H1 (cell line): ENCODE measurements around the gene TMEM225B. TPM values are rescaled to one million over a fixed set of nuclear protein-coding genes. Genes with fewer than 3 reads are reported as not detected.

Experiments used
- CTCF ChIA-PET: fragments of 300-600 bp; sonication (Branson Sonifier 250); formaldehyde crosslinking; loops from one replicate; lab custom pipeline; 2021; ENCODE audit not compliant: partially characterized antibody; lab: Charles Lee
- POLR2A ChIA-PET: fragments of 300-600 bp; sonication (Branson Sonifier 250); formaldehyde crosslinking; loops from one replicate; lab custom pipeline; 2021; ENCODE audit warnings: inconsistent platforms; ENCODE audit not compliant: partially characterized antibody; lab: Charles Lee
- DNase-seq, 2 experiments: peaks; one replicate each; pipeline versions ENCODE4 v3.0.0 to v3.0.0-alpha.2; 2010 to 2022; ENCODE audit warnings: low spot score in 2 of 2, low read depth in 1 of 2, mixed read lengths in 1 of 2
- FAIRE-seq: peaks from 2 replicates; lab custom pipeline; 2011; peaks lifted over from hg19 to GRCh38; lab: Jason Lieb, UNC
- H2AFZ ChIP-seq: 2 replicates; pipeline ENCODE4 v1.8.1; 2012; ENCODE audit warnings: low read length, inconsistent platforms
- H2AK5ac ChIP-seq: 2 replicates; pipeline ENCODE4 v1.6.1; 2013; ENCODE audit warnings: low read depth, low read length
- H2BK120ac ChIP-seq: replicated peaks from 2 replicates; pipeline ENCODE3; 2013; ENCODE audit warnings: low read depth, low read length, inconsistent platforms
- H2BK12ac ChIP-seq: 2 replicates; pipeline ENCODE4 v1.6.1; 2013; ENCODE audit warnings: low read depth, low read length
- H2BK15ac ChIP-seq: 2 replicates; pipeline ENCODE4 v1.6.1; 2013; ENCODE audit warnings: low read length
- H2BK20ac ChIP-seq: 2 replicates; pipeline ENCODE4 v1.6.1; 2013; ENCODE audit warnings: low read length
- H2BK5ac ChIP-seq: 2 replicates; pipeline ENCODE4 v1.6.1; 2013; ENCODE audit warnings: low read depth, low read length
- H3K14ac ChIP-seq: 2 replicates; pipeline ENCODE4 v1.6.1; 2013; ENCODE audit warnings: inconsistent platforms; ENCODE audit not compliant: insufficient read length
- H3K18ac ChIP-seq: 2 replicates; pipeline ENCODE4 v1.6.1; 2013; ENCODE audit warnings: low read length; ENCODE audit errors: extremely low read depth
- H3K23ac ChIP-seq: 2 replicates; pipeline ENCODE4 v1.6.1; 2013; ENCODE audit warnings: inconsistent platforms; ENCODE audit not compliant: insufficient read length
- H3K23me2 ChIP-seq: 2 replicates; pipeline ENCODE4 v1.6.1; 2013; ENCODE audit warnings: low read depth, low read length
- H3K27ac ChIP-seq: 2 replicates; pipeline ENCODE4 v1.6.1; 2011; ENCODE audit warnings: low read depth, low read length, inconsistent platforms
- H3K27me3 ChIP-seq, 4 experiments: replicated peaks in 1 of 4; 1 replicate in 1 of 4; 2 replicates in 3 of 4; pipeline versions ENCODE4 v1.6.1 to v1.8.1; 2011 to 2013; ENCODE audit warnings: low read length in 3 of 4, mild to moderate bottlenecking in 3 of 4, inconsistent platforms in 2 of 4, mixed read lengths in 2 of 4, moderate library complexity in 1 of 4; ENCODE audit not compliant: control insufficient read depth in 3 of 4, insufficient read depth in 3 of 4; ENCODE audit errors: extremely low read depth in 1 of 4
- H3K36me3 ChIP-seq, 4 experiments: 2 replicates each; pipeline versions ENCODE4 v1.6.1 to v1.8.1; 2011 to 2013; ENCODE audit warnings: mild to moderate bottlenecking in 4 of 4, low read length in 3 of 4, moderate library complexity in 2 of 4, control low read depth in 1 of 4, inconsistent platforms in 1 of 4; ENCODE audit not compliant: insufficient read depth in 4 of 4, control insufficient read depth in 2 of 4
- H3K4ac ChIP-seq: replicated peaks from 2 replicates; pipeline ENCODE3; 2013; ENCODE audit warnings: low read length, low read depth, mixed read lengths, inconsistent platforms; ENCODE audit not compliant: insufficient read length
- H3K4me1 ChIP-seq, 4 experiments: replicated peaks in 1 of 4; 1 replicate in 1 of 4; 2 replicates in 3 of 4; pipeline versions ENCODE4 v1.6.1 to v1.8.1; 2011 to 2013; ENCODE audit warnings: low read length in 3 of 4, inconsistent platforms in 2 of 4, mixed read lengths in 1 of 4; ENCODE audit not compliant: insufficient read depth in 4 of 4, control insufficient read depth in 3 of 4
- H3K4me2 ChIP-seq, 2 experiments: 2 replicates each; pipeline versions ENCODE4 v1.6.1 to v1.8.1; 2011 to 2013; ENCODE audit warnings: low read depth in 2 of 2, low read length in 2 of 2, control low read depth in 1 of 2, inconsistent platforms in 1 of 2, mild to moderate bottlenecking in 1 of 2; ENCODE audit not compliant: insufficient read depth in 1 of 2
- H3K4me3 ChIP-seq, 4 experiments: fragments of 200-600, 300-600 bp in 1 of 4; sonication (generic), shearing (Covaris generic), sonication (Bioruptor Twin) in 1 of 4; 2 replicates each; pipeline versions ENCODE4 v1.5.1 to v1.8.1; 2011 to 2016; ENCODE audit warnings: low read length in 4 of 4, low read depth in 3 of 4, control low read depth in 2 of 4, inconsistent platforms in 2 of 4, mild to moderate bottlenecking in 2 of 4, mixed read lengths in 1 of 4, moderate library complexity in 1 of 4; ENCODE audit not compliant: insufficient read depth in 2 of 4; ENCODE audit errors: extremely low read depth in 1 of 4
- H3K56ac ChIP-seq: replicated peaks from 2 replicates; pipeline ENCODE3; 2013; ENCODE audit warnings: low read depth, mild to moderate bottlenecking, mixed read lengths, low read length, inconsistent platforms; ENCODE audit not compliant: insufficient read length
- H3K79me1 ChIP-seq: 2 replicates; pipeline ENCODE4 v1.6.1; 2013; ENCODE audit warnings: low read depth, low read length, control low read depth
- H3K79me2 ChIP-seq, 2 experiments: 2 replicates each; pipeline versions ENCODE4 v1.6.1 to v1.8.1; 2012 to 2013; ENCODE audit warnings: low read length in 2 of 2, mild to moderate bottlenecking in 2 of 2, inconsistent platforms in 1 of 2; ENCODE audit not compliant: insufficient read depth in 2 of 2, control insufficient read depth in 1 of 2
- H3K9ac ChIP-seq, 4 experiments: replicated peaks in 1 of 4; 1 replicate in 1 of 4; 2 replicates in 3 of 4; pipeline versions ENCODE4 v1.6.1 to v1.8.1; 2011 to 2013; ENCODE audit warnings: low read depth in 3 of 4, low read length in 3 of 4, control low read depth in 2 of 4, mild to moderate bottlenecking in 2 of 4, moderate library complexity in 2 of 4, inconsistent platforms in 1 of 4; ENCODE audit errors: extremely low read depth in 1 of 4
- H3K9me3 ChIP-seq, 2 experiments: 2 replicates each; pipeline versions ENCODE4 v1.6.1 to v1.8.1; 2012 to 2013; ENCODE audit warnings: mild to moderate bottlenecking in 2 of 2, moderate library complexity in 2 of 2, control low read depth in 1 of 2, inconsistent platforms in 1 of 2, low read depth in 1 of 2, low read length in 1 of 2, mixed read lengths in 1 of 2; ENCODE audit not compliant: insufficient read depth in 2 of 2
- H4K20me1 ChIP-seq, 2 experiments: replicated peaks in 1 of 2; 2 replicates each; pipeline versions ENCODE3 to v1.8.1; 2011 to 2013; ENCODE audit warnings: inconsistent platforms in 2 of 2, low read length in 2 of 2, mild to moderate bottlenecking in 1 of 2; ENCODE audit not compliant: insufficient read depth in 2 of 2, control insufficient read depth in 1 of 2
- H4K5ac ChIP-seq: 2 replicates; pipeline ENCODE4 v1.6.1; 2013; ENCODE audit warnings: low read length, low read depth, mixed read lengths, inconsistent platforms; ENCODE audit not compliant: insufficient read length
- H4K8ac ChIP-seq: 2 replicates; pipeline ENCODE4 v1.8.0; 2013; ENCODE audit warnings: mild to moderate bottlenecking, moderate library complexity, low read length, inconsistent platforms; ENCODE audit not compliant: insufficient read depth; ENCODE audit errors: extremely low read depth
- H4K91ac ChIP-seq: replicated peaks from 2 replicates; pipeline ENCODE3; 2013; ENCODE audit warnings: low read length, mixed read lengths, inconsistent platforms; ENCODE audit not compliant: insufficient read length
- BACH1 ChIP-seq: IDR thresholded peaks from 2 replicates; pipeline ENCODE4 v1.6.1; 2012; ENCODE audit warnings: low read length, improper control_type of control experiment
- BCL11A ChIP-seq, 2 experiments: IDR thresholded peaks; one replicate each; pipeline ENCODE4 v1.6.1; 2011; ENCODE audit warnings: low read depth in 2 of 2, low read length in 2 of 2, mild to moderate bottlenecking in 2 of 2
- EZH2 ChIP-seq: fragments of 200-600 bp; sonication (generic); IDR thresholded peaks from 2 replicates; pipeline ENCODE4 v1.7.1; 2012; ENCODE audit warnings: low read depth, mild to moderate bottlenecking, moderate library complexity, low read length, inconsistent platforms; ENCODE audit not compliant: severe bottlenecking
- FOSL1 ChIP-seq: IDR thresholded peaks from 2 replicates; pipeline ENCODE4 v1.6.1; 2011; ENCODE audit warnings: mild to moderate bottlenecking, low read depth, low read length, moderate library complexity; ENCODE audit not compliant: insufficient read depth
- KDM5A ChIP-seq: fragments of 200-600 bp; IDR thresholded peaks from 2 replicates; pipeline ENCODE4 v1.7.1; 2012; ENCODE audit warnings: mild to moderate bottlenecking, low read length, inconsistent platforms, mixed read lengths
- SRF ChIP-seq: IDR thresholded peaks from 2 replicates; pipeline ENCODE4 v1.6.1; 2011; ENCODE audit warnings: mild to moderate bottlenecking, low read depth, low read length, moderate library complexity
- TCF12 ChIP-seq: IDR thresholded peaks from 2 replicates; pipeline ENCODE4 v1.6.1; 2011; ENCODE audit warnings: low read depth, mild to moderate bottlenecking, low read length
- WGBS, 2 experiments: shearing (Covaris generic) in 1 of 2; methylation state at CpG; one replicate each; pipeline versions ENCODE4 v1.1.6 to v1.1.7; 2013 to 2015; ENCODE audit warnings: low lambda C conversion rate in 2 of 2, mixed read lengths in 2 of 2, inconsistent platforms in 1 of 2, low coverage in 1 of 2, missing lambda C conversion rate in 1 of 2; ENCODE audit not compliant: insufficient replicate concordance in 2 of 2, insufficient coverage in 1 of 2, insufficient read length in 1 of 2; ENCODE audit errors: extremely low coverage in 1 of 2, missing lambda C conversion rate in 1 of 2; 5-methylcytosine and 5-hydroxymethylcytosine counted together
- long read RNA-seq, 2 experiments: library from RNA in 1 of 2; library from capped mRNA in 1 of 2; stranded (forward); transcript quantifications; one replicate each; pipeline ENCODE4 v2.0.0, GENCODE V29; 2021; ENCODE audit warnings: inconsistent platforms in 1 of 2
- polyA minus RNA-seq, 3 experiments: library from RNA; depleted of rRNA, polyadenylated mRNA; stranded (reverse); fragments of >200 nt; gene quantifications; 1 replicate in 2 of 3; 2 replicates in 1 of 3; pipeline ENCODE4 v1.2.3, GENCODE V29; 2011
- polyA plus RNA-seq, 7 experiments: library from polyadenylated mRNA; depleted of rRNA in 3 of 7; stranded (reverse) in 5 of 7; unstranded in 2 of 7; fragments of >200 nt in 5 of 7; fragments of 200-250 nt in 2 of 7; gene quantifications; 1 replicate in 5 of 7; 2 replicates in 1 of 7; 4 replicates in 1 of 7; pipeline versions ENCODE4 v1.2.1 to v1.2.3, GENCODE V29; 2011 to 2013; ENCODE audit warnings: missing spikeins in 2 of 7, mixed read lengths in 2 of 7
- total RNA-seq: library from RNA; stranded (reverse); fragmentation: NEBNext Ultra II Directional; extraction: Animal tissue kit (Norgen Biotek cat#: 25700); gene quantifications from 2 replicates; pipeline ENCODE4 v1.2.1, GENCODE V29; 2021

Gene TMEM225B
- total RNA-seq (not detected in 2 replicates), polyA plus RNA-seq (2011; rRNA removed) (0.63 and 0.68 TPM in 2 replicates), polyA minus RNA-seq (2011; rRNA and poly(A)+ RNA removed) (not detected in 2 replicates)
- polyA plus RNA-seq (2011; cell fraction: cytosol; rRNA removed): 0.50 TPM
- polyA plus RNA-seq (2011; cell fraction: nucleus; rRNA removed): 1.7 TPM
- polyA plus RNA-seq (2012, experiment 1 of 2): 0.25 to 0.68 TPM (median 0.36 TPM) in 4 replicates
- polyA plus RNA-seq (2012, experiment 2 of 2): 0.41 TPM
- 0.08 TPM for polyA plus RNA-seq (2013, experiment 1 of 2)
- 0.33 TPM for polyA plus RNA-seq (2013, experiment 2 of 2)
- polyA minus RNA-seq (2011; cell fraction: cytosol; rRNA and poly(A)+ RNA removed): not detected
- polyA minus RNA-seq (2011; cell fraction: nucleus; rRNA and poly(A)+ RNA removed): 1.00 TPM
- long read RNA-seq, experiment 1: 0 reads
- long read RNA-seq, experiment 2: 0 reads

GRCh38 chr7:99597762-99598501 lies at the start of gene TMEM225B:
TMEM225B (plus strand) TSS chr7:99598267; CDS start chr7:99604389, 6,122 bp downstream.
- no peak within 1 kb of the TSS for H2BK15ac ChIP-seq
- H2AFZ ChIP-seq: 0 out of 2 replicates have a peak within 1 kb of the TSS, but pooled peaks have one; percentile 63
- H3K4me3 ChIP-seq: no peak within 1 kb of the TSS
- H3K9me3 ChIP-seq: no peaks in the 10 kb centered on the region
- no peaks in the 10 kb centered on the region for H4K20me1 ChIP-seq
- no peaks in the 10 kb centered on the region for H3K23me2 ChIP-seq
- H3K18ac ChIP-seq: peak within 1 kb of the TSS; percentile 24; the same call in 1 of the 2 replicates
- no peak within 1 kb of the TSS for H2AK5ac ChIP-seq
- no peak within 1 kb of the TSS for H3K27ac ChIP-seq
- H2BK20ac ChIP-seq: no peak within 1 kb of the TSS
- H3K4me1 ChIP-seq: peaks cover 0 to 3% (median 2%) of the 10 kb centered on the region in 4 experiments; a peak in 3 of 7 replicates
- H2BK12ac ChIP-seq: no peak within 1 kb of the TSS; the same call in 1 of the 2 replicates
- H3K27me3 ChIP-seq: no peaks in the 10 kb centered on the region
- no peak within 1 kb of the TSS for H3K56ac ChIP-seq
- no peak within 1 kb of the TSS for H3K23ac ChIP-seq
- WGBS, 2 experiments: 87% methylated on average over 30 of the region's 34 CpGs; no CpG with 5 or more reads in 1 of the 2 experiments
- ChIA-PET POLR2A (interaction anchor here (0.7 to 2.8 kb wide), 6 partner anchors 10 to 417 kb away, joined by 3 to 11 read pairs (median 4); partner anchors contain the start of genes ZKSCAN1, ZNF655 and ZSCAN25), CTCF (interaction anchor here (0.6 to 1.4 kb wide), 6 partner anchors 19 to 241 kb away, joined by 3 to 5 read pairs (median 3); partner anchors contain the start of gene ZSCAN25)
- H3K4ac ChIP-seq: no peak within 1 kb of the TSS
- FAIRE-seq (no peak), DNase-seq (peak in 1 of 2 experiments; percentile 55)
- peak within 1 kb of the TSS; percentile 57 for H4K8ac ChIP-seq
- no peak within 1 kb of the TSS for H3K9ac ChIP-seq
- H4K5ac ChIP-seq: no peak within 1 kb of the TSS
- no peaks in the 10 kb centered on the region for H3K79me1 ChIP-seq
- H3K14ac ChIP-seq: no peak within 1 kb of the TSS
- no peaks in the 10 kb centered on the region for H3K79me2 ChIP-seq
- H3K4me2 ChIP-seq: no peak within 1 kb of the TSS
- no peak within 1 kb of the TSS for H2BK120ac ChIP-seq
- H3K36me3 ChIP-seq: no peaks in the 10 kb centered on the region
- no peak within 1 kb of the TSS for H4K91ac ChIP-seq
- no peak within 1 kb of the TSS for H2BK5ac ChIP-seq
- TF ChIP-seq FOSL1 (no peak), KDM5A (no peak), BACH1 (no peak), EZH2 (no peak), SRF (no peak), TCF12 (no peak), BCL11A (IDR thresholded peaks at IDR 0.05; ENCODE audit: low read depth in 2 of 2, low read length in 2 of 2) (no peak)
